Ishikawa (cell line): Measurements from ENCODE around the gene MIDN.

ENCODE experiments used
- CEBPB ChIP-seq: IDR thresholded peaks from 2 replicates; pipeline ENCODE4 v1.6.1; 2012
- CREB1 ChIP-seq: IDR thresholded peaks from 2 replicates; pipeline ENCODE4 v1.6.1; 2012; ENCODE audit warnings: low read depth
- EGR1 ChIP-seq: IDR thresholded peaks from 2 replicates; pipeline ENCODE4 v1.6.1; 2012
- EP300 ChIP-seq: IDR thresholded peaks from 2 replicates; pipeline ENCODE4 v1.6.1; 2012; ENCODE audit warnings: borderline replicate concordance
- FOXM1 ChIP-seq: IDR thresholded peaks from 2 replicates; pipeline ENCODE4 v1.6.1; 2012; ENCODE audit warnings: low read depth, borderline replicate concordance
- MAX ChIP-seq: IDR thresholded peaks from 2 replicates; pipeline ENCODE4 v1.6.1; 2012
- NFIC ChIP-seq: IDR thresholded peaks from 2 replicates; pipeline ENCODE4 v1.6.1; 2012
- RAD21 ChIP-seq: IDR thresholded peaks from 2 replicates; pipeline ENCODE4 v1.6.1; 2012; ENCODE audit warnings: low read depth
- REST ChIP-seq: IDR thresholded peaks from 2 replicates; pipeline ENCODE4 v1.6.1; 2012; ENCODE audit warnings: low read depth, mild to moderate bottlenecking
- TAF1 ChIP-seq: IDR thresholded peaks from 2 replicates; pipeline ENCODE4 v1.6.1; 2012; ENCODE audit warnings: low read depth, mild to moderate bottlenecking
- TCF12 ChIP-seq: IDR thresholded peaks from 2 replicates; pipeline ENCODE4 v1.6.1; 2012; ENCODE audit warnings: low read depth
- TEAD4 ChIP-seq: IDR thresholded peaks from 2 replicates; pipeline ENCODE4 v1.6.1; 2012
- USF1 ChIP-seq: IDR thresholded peaks from 2 replicates; pipeline ENCODE4 v1.6.1; 2012
- YY1 ChIP-seq: IDR thresholded peaks from 2 replicates; pipeline ENCODE4 v1.6.1; 2012; ENCODE audit warnings: low read depth
- ZBTB7A ChIP-seq: IDR thresholded peaks from 2 replicates; pipeline ENCODE4 v1.6.1; 2012; ENCODE audit warnings: low read depth

MIDN gene

GRCh38 chr19:1261798-1262622 is 13.6 kb downstream of the MIDN start:
- TF ChIP-seq CEBPB (no peak), CREB1 (0 out of 2 replicates have a peak, but pooled peaks have one; percentile 24), TCF12 (peak; percentile 79), MAX (peak; percentile 38; the same call in 1 of the 2 replicates), EGR1 (peak; percentile 80), EP300 (peak; percentile 49; the same call in 1 of the 2 replicates), TAF1 (peak; percentile 59), RAD21 (no peak; the same call in 1 of the 2 replicates), YY1 (peak; percentile 14; the same call in 1 of the 2 replicates), NFIC (peak; percentile 93), ZBTB7A (no peak), USF1 (peak; percentile 50), FOXM1 (0 out of 2 replicates have a peak, but pooled peaks have one; percentile 44), TEAD4 (peak; percentile 35), REST (no peak)

- TF ChIP-seq NFIC, result no peak
- TF ChIP-seq RAD21, result no peak
- peak; percentile 82 for TF ChIP-seq TEAD4
- TF ChIP-seq CREB1, result no peak
- TF ChIP-seq CEBPB, result no peak
- no peak for TF ChIP-seq FOXM1
- TF ChIP-seq USF1, result no peak
- peak; percentile 1; the same call in 1 of the 2 replicates for TF ChIP-seq MAX
- no peak for TF ChIP-seq REST
- TF ChIP-seq TCF12, result peak; percentile 63; the same call in 1 of the 2 replicates
- TF ChIP-seq EP300, result peak; percentile 69
- peak; percentile 94 for TF ChIP-seq ZBTB7A
- no peak for TF ChIP-seq TAF1
- TF ChIP-seq EGR1, result peak; percentile 95
- TF ChIP-seq YY1, result no peak
Observed at GRCh38 chr19:1262623-1263123, 14.3 kb downstream of the MIDN start.

GRCh38 chr19:1263188-1263587 is 14.8 kb downstream of the MIDN start:
- peak; percentile 50; the same call in 1 of the 2 replicates for TF ChIP-seq EGR1
- TF ChIP-seq TCF12, result no peak
- TF ChIP-seq RAD21, result no peak

GRCh38 chr19:1264801-1265614 is 16.6 kb downstream of the MIDN start:
- peak; percentile 86 for TF ChIP-seq TCF12
- TF ChIP-seq YY1, result peak; percentile 57
- TF ChIP-seq REST, result no peak
- no peak; the same call in 1 of the 2 replicates for TF ChIP-seq FOXM1
- TF ChIP-seq TAF1, result no peak
- TF ChIP-seq CEBPB, result no peak
- TF ChIP-seq CREB1, result no peak
- 0 out of 2 replicates have a peak, but pooled peaks have one; percentile 14 for TF ChIP-seq EGR1
- peak; percentile 98 for TF ChIP-seq TEAD4
- peak; percentile 94 for TF ChIP-seq ZBTB7A
- 0 out of 2 replicates have a peak, but pooled peaks have one; percentile 34 for TF ChIP-seq USF1
- TF ChIP-seq EP300, result peak; percentile 76
- TF ChIP-seq MAX, result peak; percentile 37
- TF ChIP-seq NFIC, result peak; percentile 60; the same call in 1 of the 2 replicates
- peak; percentile 8; the same call in 1 of the 2 replicates for TF ChIP-seq RAD21
